Neural progenitor cell (in vitro differentiated cells): ENCODE data around the gene MT1E.

Experiments
- CTCF ChIP-seq: fragments of 200-600 bp; sonication (generic); IDR thresholded peaks from 2 replicates; pipeline ENCODE4 v1.5.1; 2017; ENCODE audit warnings: antibody characterized with exemption, mild to moderate bottlenecking
- EZH2 ChIP-seq: fragments of 200-600 bp; sonication (generic); IDR thresholded peaks from 2 replicates; pipeline ENCODE4 v1.6.1; 2017; ENCODE audit warnings: antibody characterized with exemption, mild to moderate bottlenecking, moderate library complexity
- EZH2phosphoT487 ChIP-seq: fragments of 200-600 bp; sonication (generic); IDR thresholded peaks from 2 replicates; pipeline ENCODE4 v1.6.1; 2017; ENCODE audit warnings: antibody characterized with exemption

GRCh38 chr16:56593573-56594291 lies 31.8 kb upstream of the MT1E start:
- no peak for TF ChIP-seq EZH2phosphoT487
- TF ChIP-seq EZH2: no peak
- no peak for TF ChIP-seq CTCF
